NCI-H2107 (cell line): Measurements from ENCODE around the gene KRTAP4-12.
"Not testable (repeated sequence)": the region's sequence is repeated elsewhere in the genome, so short reads cannot be mapped to it uniquely, and the experiment has no call there.

ENCODE experiments used
- DNase-seq: peaks from one replicate; lab custom pipeline; 2025; lab: John Stamatoyannopoulos, UW

Gene KRTAP4-12

GRCh38 chr17:41088760-41089352 is 35.1 kb downstream of the KRTAP4-12 start:
- not testable (repeated sequence) for DNase-seq

- not testable (repeated sequence) for DNase-seq
These were observed 39.7 kb downstream of the KRTAP4-12 start, which contains the start of gene KRTAP4-7 for GRCh38 chr17:41084100-41084856. TSS of gene KRTAP4-7 (plus strand) at chr17:41084150. CDS start at chr17:41084207, 57 bp downstream.

GRCh38 chr17:41083427-41083826 is 40.6 kb downstream of the KRTAP4-12 start:
- not testable (repeated sequence) for DNase-seq

GRCh38 chr17:41082626-41083025 is 41.4 kb downstream of the KRTAP4-12 start:
- no peak for DNase-seq

- DNase-seq = no peak
These were observed 47.2 kb downstream of the KRTAP4-12 start for GRCh38 chr17:41076788-41077187.

- DNase-seq = no peak
These were observed 50.3 kb downstream of the KRTAP4-12 start for GRCh38 chr17:41073676-41074075.
